Transverse colon (tissue), 4 donors: ENCODE measurements around the gene MXI1. TPM values are rescaled to one million over a fixed set of nuclear protein-coding genes. Genes with fewer than 3 reads are reported as not detected.

Source experiments
- DNase-seq: peaks from one replicate; pipeline ENCODE4 v3.0.0-alpha.2; 2019
- H3K27ac ChIP-seq, 4 donors: fragments of 200-600 bp; sonication (generic); 2 replicates each; pipeline ENCODE4 v1.5.1; 2016 to 2018; ENCODE audit warnings: inconsistent platforms in 4 of 4
- H3K27me3 ChIP-seq: fragments of 200-600 bp; sonication (generic); 2 replicates; pipeline ENCODE4 v1.5.1; 2017; ENCODE audit warnings: inconsistent platforms
- H3K36me3 ChIP-seq, 4 donors: fragments of 200-600 bp; sonication (generic); 2 replicates each; pipeline ENCODE4 v1.5.1; 2017 to 2019; ENCODE audit warnings: inconsistent platforms in 4 of 4
- H3K4me1 ChIP-seq, 4 donors: fragments of 200-600 bp; sonication (generic); 2 replicates each; pipeline ENCODE4 v1.5.1; 2017 to 2020; ENCODE audit warnings: inconsistent platforms in 4 of 4
- H3K4me3 ChIP-seq, 4 donors: fragments of 200-600 bp; sonication (generic); 1 replicate in 1 of 4; 2 replicates in 3 of 4; pipeline versions ENCODE4 v1.5.1 to v1.6.1; 2017 to 2019; ENCODE audit warnings: inconsistent platforms in 4 of 4
- H3K9me3 ChIP-seq, 2 donors: fragments of 200-600 bp; sonication (generic); 2 replicates each; pipeline ENCODE4 v1.5.1; 2017 to 2019; ENCODE audit warnings: inconsistent platforms in 2 of 2
- EP300 ChIP-seq: sonication (generic); formaldehyde crosslinking; IDR thresholded peaks from one replicate; pipeline ENCODE4 v1.6.1; 2017; ENCODE audit warnings: antibody characterized with exemption, low read depth
- POLR2A ChIP-seq: fragments of 450-650 bp; IDR thresholded peaks from one replicate; pipeline ENCODE4 v1.6.1; 2016; ENCODE audit warnings: antibody characterized with exemption, mild to moderate bottlenecking, moderate library complexity
- POLR2AphosphoS5 ChIP-seq, 3 donors: sonication (generic); formaldehyde crosslinking; IDR thresholded peaks; one replicate each; pipeline ENCODE4 v1.6.1; 2016; ENCODE audit warnings: antibody characterized with exemption in 3 of 3
- WGBS, 2 donors: methylation state at CpG; one replicate each; pipeline ENCODE4 v1.1.5; 2018; ENCODE audit warnings: low coverage in 1 of 2; 5-methylcytosine and 5-hydroxymethylcytosine counted together
- in situ Hi-C, 4 donors: fragments of 200-750 bp; cut with MboI; loops; one replicate each; pipeline versions ENCODE4 v1.15.0 to v1.15.1; 2017; ENCODE audit warnings: low sequenced_read_pairs in 3 of 4, low pct_ligation_motif_present in 1 of 4, low pct_unique_long_range_greater_than_20kb in 1 of 4
- intact Hi-C: fragments of 100-400 bp; cut with DNase I; formaldehyde crosslinking; loops from one replicate; pipeline ENCODE4 v1.15.1; 2023; ENCODE audit warnings: low total_unique reads
- total RNA-seq, 4 donors: library from RNA; depleted of rRNA; stranded (reverse); fragments of >200 nt; gene quantifications; one replicate each; pipeline ENCODE4 v1.1.0, GENCODE V29; 2016
- TF ChIP-seq, protein P1 (sequence below), 5 experiments: fragments of 200-600 bp in 3 of 5; fragments of 450-650 bp in 2 of 5; sonication (generic) in 3 of 5; IDR thresholded peaks; 1 replicate in 2 of 5; 2 replicates in 3 of 5; pipeline ENCODE4 v1.5.1; 2016 to 2017; ENCODE audit warnings: antibody characterized with exemption in 5 of 5, inconsistent platforms in 3 of 5, mild to moderate bottlenecking in 2 of 5, moderate library complexity in 1 of 5

MXI1 gene
- total RNA-seq, 4 donors from 2014 or later = 44.8 to 96.5 (median 65.3) TPM

DNA sequence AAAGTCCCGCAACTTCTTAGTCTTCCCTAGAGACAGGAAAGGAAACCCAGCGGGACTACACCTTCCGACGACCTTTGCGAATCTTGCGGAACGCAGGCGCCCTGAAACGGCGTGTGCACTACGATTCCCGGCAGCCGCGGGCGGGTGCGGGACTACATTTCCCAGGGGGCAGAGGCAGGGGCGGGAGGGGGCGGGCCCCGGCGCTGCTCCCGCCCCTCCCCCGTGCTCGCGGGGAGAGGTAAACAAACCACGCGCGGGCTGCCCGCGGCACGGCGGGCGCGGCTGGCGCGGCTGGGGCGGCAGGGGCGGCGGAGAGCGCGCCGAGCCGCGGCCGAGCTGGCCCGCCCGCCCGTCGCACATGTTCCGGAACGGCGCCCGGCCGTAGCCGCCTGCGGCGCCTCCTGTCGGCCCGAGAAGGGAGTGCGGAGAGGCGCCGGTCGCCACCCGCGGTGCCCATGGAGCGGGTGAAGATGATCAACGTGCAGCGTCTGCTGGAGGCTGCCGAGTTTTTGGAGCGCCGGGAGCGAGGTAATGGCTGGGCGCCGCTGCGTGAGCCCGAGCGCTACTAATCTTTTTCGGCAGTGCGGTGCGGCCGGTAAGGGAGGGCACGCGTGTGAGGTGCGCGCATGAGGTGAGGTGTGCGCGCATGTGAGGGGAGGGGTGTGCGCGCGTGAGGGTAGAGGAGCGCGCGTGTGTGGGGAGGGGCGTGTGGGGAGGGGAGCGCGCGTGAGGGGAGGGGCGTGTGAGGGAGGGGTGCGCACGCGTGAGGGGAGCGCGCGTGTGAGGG lies 18.5 kb downstream of the MXI1 start:
- 0% methylated on average over 5 to 76 of the region's 103 CpGs for WGBS, 2 donors
- intact Hi-C loops (loop anchor here (2.0 to 5.0 kb wide), 2 partner anchors 17 to 46 kb away; no protein-coding TSS in a partner anchor), in situ Hi-C loops (no loop called here)
- peaks cover 0 to 9% (median 0%) of the 10 kb centered on the region in 4 donors for H3K36me3 ChIP-seq
- peaks cover 9 to 50% (median 18%) of the 10 kb centered on the region in 4 donors for H3K4me1 ChIP-seq
- H3K9me3 ChIP-seq = no peaks in the 10 kb centered on the region
- H3K27ac ChIP-seq = peak overlapping the region; percentile 83 to 99 (median 97)
- DNase-seq = peak; percentile 93
- TF ChIP-seq, protein P1, sequence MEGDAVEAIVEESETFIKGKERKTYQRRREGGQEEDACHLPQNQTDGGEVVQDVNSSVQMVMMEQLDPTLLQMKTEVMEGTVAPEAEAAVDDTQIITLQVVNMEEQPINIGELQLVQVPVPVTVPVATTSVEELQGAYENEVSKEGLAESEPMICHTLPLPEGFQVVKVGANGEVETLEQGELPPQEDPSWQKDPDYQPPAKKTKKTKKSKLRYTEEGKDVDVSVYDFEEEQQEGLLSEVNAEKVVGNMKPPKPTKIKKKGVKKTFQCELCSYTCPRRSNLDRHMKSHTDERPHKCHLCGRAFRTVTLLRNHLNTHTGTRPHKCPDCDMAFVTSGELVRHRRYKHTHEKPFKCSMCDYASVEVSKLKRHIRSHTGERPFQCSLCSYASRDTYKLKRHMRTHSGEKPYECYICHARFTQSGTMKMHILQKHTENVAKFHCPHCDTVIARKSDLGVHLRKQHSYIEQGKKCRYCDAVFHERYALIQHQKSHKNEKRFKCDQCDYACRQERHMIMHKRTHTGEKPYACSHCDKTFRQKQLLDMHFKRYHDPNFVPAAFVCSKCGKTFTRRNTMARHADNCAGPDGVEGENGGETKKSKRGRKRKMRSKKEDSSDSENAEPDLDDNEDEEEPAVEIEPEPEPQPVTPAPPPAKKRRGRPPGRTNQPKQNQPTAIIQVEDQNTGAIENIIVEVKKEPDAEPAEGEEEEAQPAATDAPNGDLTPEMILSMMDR (IDR thresholded peaks at IDR 0.05) = peak; percentile 69 to 87 (median 73)
- TF ChIP-seq POLR2A (peak; percentile 36), EP300 (no peak), POLR2AphosphoS5 (IDR thresholded peaks at IDR 0.05) (peak; percentile 49 to 57 (median 53))
- H3K4me3 ChIP-seq = peak overlapping the region; percentile 66 to 79 (median 72)
- no peaks in the 10 kb centered on the region for H3K27me3 ChIP-seq

- Histone ChIP-seq H3K27me3 (no peaks in the 10 kb centered on the region), H3K27ac (peak overlapping the region; percentile 83 to 99 (median 97)), H3K36me3 (peaks cover 0 to 9% (median 0%) of the 10 kb centered on the region in 4 donors), H3K4me3 (peak overlapping the region; percentile 66 to 79 (median 72)), H3K9me3 (no peaks in the 10 kb centered on the region), H3K4me1 (peaks cover 9 to 44% (median 17%) of the 10 kb centered on the region in 4 donors)
- TF ChIP-seq, protein P1 (IDR thresholded peaks at IDR 0.05) = no peak
- TF ChIP-seq POLR2A = no peak
- TF ChIP-seq POLR2AphosphoS5 (IDR thresholded peaks at IDR 0.05) = no peak
- whole genome bisulfite sequencing, 2 donors = 5% methylated on average over 20 of the region's 36 CpGs; no CpG with 5 or more reads in 1 of the 2 donors
- in situ Hi-C loops (no loop called here), intact Hi-C loops (loop anchor here (5.0 kb wide), 1 partner anchor 46 kb away; no protein-coding TSS in a partner anchor)
- peak; percentile 94 for DNase-seq
These were observed 19.1 kb downstream of the MXI1 start for GRCh38 chr10:110226543-110226925.

- peak; percentile 75 for DNase-seq
- in situ Hi-C loops = no loop called here
- Histone ChIP-seq H3K27ac (peak overlapping the region; percentile 83 to 99 (median 97)), H3K36me3 (peaks cover 0 to 9% (median 0%) of the 10 kb centered on the region in 4 donors), H3K9me3 (no peaks in the 10 kb centered on the region), H3K27me3 (no peaks in the 10 kb centered on the region), H3K4me3 (peak overlapping the region; percentile 66 to 79 (median 72)), H3K4me1 (peaks cover 9 to 39% (median 15%) of the 10 kb centered on the region in 4 donors)
- WGBS, 2 donors = 1 to 5% methylated on average over 7 to 45 of the region's 71 CpGs
- TF ChIP-seq EP300 = no peak
- intact Hi-C loops = loop anchor here (5.0 kb wide), 1 partner anchor 45 kb away; no protein-coding TSS in a partner anchor
These were observed 19.7 kb downstream of the MXI1 start for GRCh38 chr10:110226926-110227641.

GRCh38 chr10:110228066-110228465 lies 20.7 kb downstream of the MXI1 start:
- 90% methylated on average over 2 to 10 of the region's 10 CpGs for whole genome bisulfite sequencing, 2 donors
- Histone ChIP-seq H3K4me3 (peak overlapping the region in 1 of 4 donors; percentile 71), H3K27me3 (no peaks in the 10 kb centered on the region), H3K4me1 (peaks cover 0 to 29% (median 9%) of the 10 kb centered on the region in 4 donors), H3K27ac (peak overlapping the region; percentile 83 to 99 (median 97)), H3K9me3 (no peaks in the 10 kb centered on the region), H3K36me3 (peaks cover 0 to 9% (median 0%) of the 10 kb centered on the region in 4 donors)
- no peak for DNase-seq
- intact Hi-C loops (loop anchor here (5.0 kb wide), 1 partner anchor 44 kb away; no protein-coding TSS in a partner anchor), in situ Hi-C loops (no loop called here)
- TF ChIP-seq EP300 (no peak), POLR2AphosphoS5 (IDR thresholded peaks at IDR 0.05) (no peak), POLR2A (no peak)
- TF ChIP-seq, protein P1 (IDR thresholded peaks at IDR 0.05) = no peak
